Kidney tubule cell (primary cell): ENCODE measurements around the gene IRAK3.

Experiments
- DNase-seq: peaks from one replicate; pipeline ENCODE4 v3.0.0-alpha.2; 2018; ENCODE audit warnings: low spot score

Gene IRAK3

DNA sequence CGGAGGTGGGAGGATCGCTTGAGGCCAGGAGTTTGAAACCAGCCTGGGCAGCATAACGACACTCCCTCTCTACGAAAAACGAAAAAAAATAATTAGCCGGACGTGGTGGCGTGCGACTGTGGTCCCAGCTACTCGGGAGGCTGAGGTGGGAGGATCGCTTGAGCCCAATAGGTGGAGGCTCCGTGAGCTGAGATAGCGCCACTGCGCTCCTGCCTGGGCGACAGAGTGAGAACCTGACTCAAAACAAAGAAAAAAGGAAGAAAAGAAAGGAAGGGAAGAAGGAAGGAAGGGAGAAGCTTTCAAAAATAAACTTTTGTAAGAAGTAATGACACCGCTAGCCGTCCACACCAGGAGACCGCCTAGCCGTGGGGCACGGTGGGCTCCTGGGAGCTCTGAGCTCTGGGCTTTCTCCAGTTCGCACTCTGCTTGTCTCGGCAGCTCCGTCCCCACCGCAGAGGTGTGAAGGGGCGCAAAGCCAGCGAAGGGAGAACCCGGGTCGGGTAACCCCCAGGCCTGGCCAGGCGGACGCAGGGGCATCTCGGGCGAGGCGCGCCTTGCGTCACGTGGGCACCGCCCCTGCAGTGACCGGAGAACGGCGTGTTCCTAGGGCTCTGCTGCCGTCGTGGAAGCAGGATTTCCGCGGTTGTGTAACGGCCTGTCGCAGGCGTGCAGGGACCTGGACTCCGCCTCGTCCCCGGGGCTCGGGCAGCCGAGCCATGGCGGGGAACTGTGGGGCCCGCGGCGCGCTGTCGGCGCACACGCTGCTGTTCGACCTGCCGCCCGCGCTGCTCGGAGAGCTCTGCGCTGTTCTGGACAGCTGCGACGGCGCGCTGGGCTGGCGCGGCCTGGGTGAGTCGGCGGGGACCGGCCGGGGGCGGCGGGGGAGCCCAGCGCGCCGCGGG is at the start of gene IRAK3:
TSS of gene IRAK3 (plus strand) at position 631 of the 902 bp plus-strand sequence. CDS start at position 717, 86 bp downstream.
- peak; percentile 22 for DNase-seq

GRCh38 chr12:66139328-66139727 is 49.7 kb upstream of the IRAK3 start:
- DNase-seq = no peak

GRCh38 chr12:66140731-66141130 is 48.3 kb upstream of the IRAK3 start:
- no peak for DNase-seq

DNA sequence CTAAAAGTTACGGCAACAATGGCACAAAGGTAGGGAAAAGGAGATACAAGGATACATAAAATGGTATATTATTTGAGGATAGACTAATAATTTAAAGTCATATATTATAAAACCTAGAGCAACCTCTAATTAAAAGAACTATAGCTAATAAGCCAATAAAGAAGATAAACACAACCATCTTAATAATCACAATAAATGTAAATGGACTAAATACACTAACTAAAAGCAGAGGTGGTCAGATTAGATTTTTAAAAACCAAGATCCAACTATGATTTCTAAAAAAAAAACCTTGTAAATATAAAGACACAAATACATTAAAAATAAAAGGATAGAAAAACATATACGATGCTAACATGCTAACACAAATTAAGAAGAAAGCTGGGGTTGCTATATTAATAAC is 47.7 kb upstream of the IRAK3 start:
- DNase-seq = no peak

- no peak for DNase-seq
These were observed 46.2 kb upstream of the IRAK3 start for GRCh38 chr12:66142826-66143225.

GRCh38 chr12:66143868-66144267 is 45.1 kb upstream of the IRAK3 start:
- no peak for DNase-seq

GRCh38 chr12:66144791-66145754 is 43.9 kb upstream of the IRAK3 start:
- DNase-seq = peak; percentile 80

GRCh38 chr12:66149702-66150398 is 39.2 kb upstream of the IRAK3 start:
- DNase-seq = no peak

GRCh38 chr12:66152732-66153131 is 36.3 kb upstream of the IRAK3 start:
- DNase-seq = no peak

GRCh38 chr12:66154776-66155175 is 34.2 kb upstream of the IRAK3 start:
- no peak for DNase-seq

GRCh38 chr12:66156654-66157053 is 32.4 kb upstream of the IRAK3 start:
- DNase-seq = no peak

- no peak for DNase-seq
These were observed 29.9 kb upstream of the IRAK3 start for GRCh38 chr12:66159123-66159522.

DNA sequence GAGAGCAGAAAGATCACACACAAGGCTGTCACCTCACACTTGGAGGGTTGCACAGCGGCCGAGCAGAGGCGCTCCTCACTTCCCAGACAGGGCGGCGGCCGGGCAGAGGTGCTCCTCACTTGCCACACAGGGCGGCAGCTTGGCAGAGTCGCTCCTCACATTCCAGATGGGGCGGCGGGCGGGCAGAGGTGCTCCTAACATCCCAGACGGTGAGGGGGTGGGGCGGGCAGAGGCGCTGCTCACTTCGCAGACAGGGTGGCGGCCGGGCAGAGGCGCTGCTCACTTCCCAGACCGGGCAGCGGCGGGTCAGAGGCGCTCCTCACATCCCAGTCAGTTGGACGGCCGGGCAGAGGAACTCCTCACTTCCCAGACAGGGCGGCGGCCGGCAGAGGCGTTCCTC is 28.3 kb upstream of the IRAK3 start:
- DNase-seq = no peak

- DNase-seq = no peak
These were observed 26.3 kb upstream of the IRAK3 start for GRCh38 chr12:66162701-66163100.

- DNase-seq = no peak
These were observed 25.7 kb upstream of the IRAK3 start for GRCh38 chr12:66163289-66163688.

DNA sequence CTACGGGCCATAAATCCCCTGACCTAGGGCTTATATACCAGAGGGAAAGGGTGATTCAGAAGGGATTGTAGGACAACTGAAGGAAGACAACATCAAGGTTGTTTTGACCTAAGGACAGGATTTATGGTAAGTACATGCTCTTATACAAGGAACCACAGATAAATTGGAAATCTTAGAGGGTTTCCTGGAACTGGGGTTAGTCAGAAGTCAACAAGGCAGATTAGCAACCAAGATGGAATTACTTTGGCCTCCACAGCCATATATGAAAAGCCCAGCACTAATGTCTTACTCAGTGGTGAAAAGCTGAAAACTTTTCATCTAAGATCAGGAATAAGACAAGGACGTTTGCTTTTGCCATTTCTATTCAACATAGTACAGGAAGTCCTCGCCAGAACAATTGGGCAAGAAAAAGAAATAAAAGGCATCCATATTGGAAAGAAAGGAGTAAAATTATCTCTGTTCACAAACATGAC is 24.6 kb upstream of the IRAK3 start:
- DNase-seq = no peak

DNA sequence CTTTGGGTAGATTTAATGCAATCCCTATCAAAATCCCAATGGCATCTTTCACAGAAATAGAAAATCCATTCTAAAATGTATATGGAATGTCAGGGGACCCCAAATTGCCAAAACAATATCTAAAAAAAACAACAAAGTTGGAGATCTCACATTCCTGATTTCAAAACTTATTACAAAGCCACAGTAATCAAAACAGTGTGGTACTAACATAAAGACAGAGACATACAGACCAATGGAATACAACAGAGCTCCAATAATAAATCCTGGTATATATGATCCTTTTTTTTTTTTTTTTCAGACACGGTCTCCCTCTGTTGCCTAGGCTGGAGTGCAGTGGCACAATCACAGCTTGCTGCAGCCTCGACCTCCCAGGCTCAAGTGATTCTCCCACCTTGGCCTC is 23.9 kb upstream of the IRAK3 start:
- no peak for DNase-seq

GRCh38 chr12:66166561-66166960 is 22.5 kb upstream of the IRAK3 start:
- DNase-seq = no peak

- no peak for DNase-seq
These were observed 20.6 kb upstream of the IRAK3 start for GRCh38 chr12:66168410-66168809.

DNA sequence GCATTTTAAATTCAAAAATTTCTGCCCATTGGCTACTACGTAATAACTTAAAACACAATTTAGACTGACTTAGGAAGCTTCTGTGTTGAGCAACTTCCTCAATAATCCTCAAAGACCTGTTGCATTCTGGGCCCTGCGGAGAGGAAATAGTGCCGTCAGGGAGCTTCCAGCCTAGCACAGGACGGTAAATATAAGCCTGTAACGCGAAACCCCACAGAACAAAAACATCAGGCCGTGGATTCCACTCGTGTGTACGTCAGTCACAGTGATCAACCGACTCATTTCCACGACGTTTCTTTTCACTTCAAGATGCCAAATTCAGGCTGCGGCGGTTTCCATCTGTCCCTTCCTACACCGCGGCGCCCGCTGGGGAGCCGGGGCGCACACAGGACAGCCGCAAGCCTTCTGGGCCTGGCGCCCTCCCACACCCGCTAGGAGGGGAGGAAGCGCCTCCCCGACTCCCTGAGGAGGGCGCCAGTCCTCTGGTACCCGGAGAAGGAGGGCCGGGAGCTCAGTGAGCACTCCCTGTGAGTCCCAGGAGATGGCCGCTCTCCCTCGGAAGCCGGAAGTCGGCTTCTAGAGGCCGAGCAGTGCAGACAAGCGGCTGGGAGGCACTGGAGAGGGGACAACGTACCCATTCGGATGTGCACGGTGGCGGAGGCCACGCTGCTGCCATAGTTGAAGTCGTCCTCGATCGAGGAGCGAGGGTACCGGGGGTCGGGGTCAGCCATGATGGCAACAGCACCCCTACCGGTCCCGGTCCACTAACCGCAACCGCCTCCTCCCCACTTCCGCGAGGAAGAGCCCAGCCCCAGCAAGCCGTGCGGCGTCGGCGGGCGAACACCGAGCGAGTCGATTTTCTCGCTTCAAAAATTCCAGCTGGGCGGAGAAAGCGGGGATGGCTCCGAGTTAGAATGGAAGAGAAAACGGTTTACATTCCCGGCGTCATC is 19.5 kb upstream of the IRAK3 start, which contains the start of gene TMBIM4:
TSS of gene TMBIM4 (minus strand) at position 776 of the 950 bp plus-strand sequence. CDS start at position 731, 45 bp downstream.
- peak; percentile 94 for DNase-seq

- no peak for DNase-seq
These were observed 18.4 kb upstream of the IRAK3 start for GRCh38 chr12:66170606-66171005.
